ENCODE results near the gene FGA.

Gene FGA

DNA sequence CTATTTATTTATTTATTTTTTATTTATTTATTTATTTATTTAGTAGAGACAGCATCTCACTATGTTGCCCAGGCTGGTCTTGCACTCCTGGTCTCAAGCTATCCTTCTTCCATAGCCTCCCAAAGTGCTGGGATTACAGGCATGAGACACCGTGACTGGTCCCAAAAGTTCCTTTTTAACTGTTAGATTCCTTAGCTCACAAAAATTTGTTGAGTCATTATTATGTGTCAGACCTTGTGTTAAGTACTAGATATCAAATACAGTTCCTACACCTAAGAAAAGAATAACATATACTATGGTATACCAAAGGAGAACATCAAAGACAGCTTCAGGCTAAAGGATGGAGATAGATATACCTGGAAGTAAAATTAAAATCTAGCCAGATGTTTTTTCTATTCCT, 11.6 kb downstream of the FGA start:
- no peak for DNase-seq (ENCODE audit: low read depth)

GRCh38 chr4:154577324-154577723, 13.2 kb downstream of the FGA start:
- no peak for DNase-seq (ENCODE audit: low read depth)

DNA sequence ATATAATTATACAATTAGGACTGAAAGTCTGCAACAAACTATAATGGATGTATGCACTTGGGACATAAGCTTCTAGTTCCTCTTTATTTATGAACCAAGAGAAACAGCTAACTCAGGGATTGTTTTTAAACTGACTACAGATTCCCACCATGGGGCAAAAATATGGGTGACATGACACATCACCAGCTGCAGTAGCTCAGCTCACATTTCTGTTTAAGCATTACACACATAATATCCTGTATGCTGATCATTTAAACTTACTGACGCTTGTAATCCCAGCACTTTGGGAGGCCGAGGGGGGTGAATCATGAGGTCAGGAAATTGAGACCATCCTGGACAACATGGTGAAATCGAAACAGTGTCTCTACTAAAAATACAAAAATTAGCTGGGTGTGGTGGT, 16.2 kb downstream of the FGA start:
- no peak for DNase-seq (ENCODE audit: low read depth)

GRCh38 chr4:154573190-154573870, 17.2 kb downstream of the FGA start:
- no peak for DNase-seq (ENCODE audit: low read depth)

DNA sequence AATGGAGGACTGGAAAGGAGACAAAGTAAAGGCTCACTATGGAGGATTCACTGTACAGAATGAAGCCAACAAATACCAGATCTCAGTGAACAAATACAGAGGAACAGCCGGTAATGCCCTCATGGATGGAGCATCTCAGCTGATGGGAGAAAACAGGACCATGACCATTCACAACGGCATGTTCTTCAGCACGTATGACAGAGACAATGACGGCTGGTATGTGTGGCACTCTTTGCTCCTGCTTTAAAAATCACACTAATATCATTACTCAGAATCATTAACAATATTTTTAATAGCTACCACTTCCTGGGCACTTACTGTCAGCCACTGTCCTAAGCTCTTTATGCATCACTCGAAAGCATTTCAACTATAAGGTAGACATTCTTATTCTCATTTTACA, 21.0 kb downstream of the FGA start:
- no peak for DNase-seq (ENCODE audit: low read depth)

GRCh38 chr4:154569028-154569427, 21.5 kb downstream of the FGA start:
- no peak for DNase-seq (ENCODE audit: low read depth)

GRCh38 chr4:154566639-154567204, 23.8 kb downstream of the FGA start:
- DNase-seq (ENCODE audit: low read depth), result no peak

GRCh38 chr4:154565704-154566103, 24.8 kb downstream of the FGA start:
- no peak for DNase-seq (ENCODE audit: low read depth)

GRCh38 chr4:154564311-154564710, 26.2 kb downstream of the FGA start:
- DNase-seq (ENCODE audit: low read depth), result no peak

DNA sequence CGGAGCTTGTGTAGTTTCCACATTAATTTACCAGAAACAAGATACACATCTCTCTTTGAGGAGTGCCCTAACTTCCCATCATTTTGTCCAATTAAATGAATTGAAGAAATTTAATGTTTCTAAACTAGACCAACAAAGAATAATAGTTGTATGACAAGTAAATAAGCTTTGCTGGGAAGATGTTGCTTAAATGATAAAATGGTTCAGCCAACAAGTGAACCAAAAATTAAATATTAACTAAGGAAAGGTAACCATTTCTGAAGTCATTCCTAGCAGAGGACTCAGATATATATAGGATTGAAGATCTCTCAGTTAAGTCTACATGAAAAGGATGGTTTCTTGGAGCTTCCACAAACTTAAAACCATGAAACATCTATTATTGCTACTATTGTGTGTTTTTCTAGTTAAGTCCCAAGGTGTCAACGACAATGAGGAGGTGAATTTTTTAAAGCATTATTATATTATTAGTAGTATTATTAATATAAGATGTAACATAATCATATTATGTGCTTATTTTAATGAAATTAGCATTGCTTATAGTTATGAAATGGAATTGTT, 27.8 kb downstream of the FGA start, which contains the start of gene FGB:
Gene FGB, plus strand, starts transcription at position 315 of the 558 bp plus-strand sequence. Its CDS starts 8 bp downstream, at position 323.
- no peak for DNase-seq (ENCODE audit: low read depth)

GRCh38 chr4:154560824-154561231, 29.7 kb downstream of the FGA start:
- no peak for DNase-seq (ENCODE audit: low read depth)

DNA sequence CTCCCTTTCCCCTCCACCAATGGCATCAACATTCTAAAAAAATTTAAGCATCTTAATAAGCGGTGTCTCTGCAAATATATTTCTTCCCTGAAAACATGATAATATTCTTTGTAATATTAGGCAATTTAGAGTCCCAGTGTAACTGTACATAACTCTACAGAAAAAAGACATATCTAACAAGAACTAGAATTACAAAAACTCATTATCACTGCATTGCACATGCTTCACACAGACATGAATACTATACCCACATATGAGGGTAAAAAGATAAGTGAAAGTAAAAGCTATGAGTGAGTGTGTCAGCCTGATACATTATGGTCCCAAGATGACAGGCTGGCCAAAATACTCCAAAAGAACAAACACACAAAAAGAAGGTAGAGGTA, 30.1 kb downstream of the FGA start:
- DNase-seq (ENCODE audit: low read depth), result no peak

DNA sequence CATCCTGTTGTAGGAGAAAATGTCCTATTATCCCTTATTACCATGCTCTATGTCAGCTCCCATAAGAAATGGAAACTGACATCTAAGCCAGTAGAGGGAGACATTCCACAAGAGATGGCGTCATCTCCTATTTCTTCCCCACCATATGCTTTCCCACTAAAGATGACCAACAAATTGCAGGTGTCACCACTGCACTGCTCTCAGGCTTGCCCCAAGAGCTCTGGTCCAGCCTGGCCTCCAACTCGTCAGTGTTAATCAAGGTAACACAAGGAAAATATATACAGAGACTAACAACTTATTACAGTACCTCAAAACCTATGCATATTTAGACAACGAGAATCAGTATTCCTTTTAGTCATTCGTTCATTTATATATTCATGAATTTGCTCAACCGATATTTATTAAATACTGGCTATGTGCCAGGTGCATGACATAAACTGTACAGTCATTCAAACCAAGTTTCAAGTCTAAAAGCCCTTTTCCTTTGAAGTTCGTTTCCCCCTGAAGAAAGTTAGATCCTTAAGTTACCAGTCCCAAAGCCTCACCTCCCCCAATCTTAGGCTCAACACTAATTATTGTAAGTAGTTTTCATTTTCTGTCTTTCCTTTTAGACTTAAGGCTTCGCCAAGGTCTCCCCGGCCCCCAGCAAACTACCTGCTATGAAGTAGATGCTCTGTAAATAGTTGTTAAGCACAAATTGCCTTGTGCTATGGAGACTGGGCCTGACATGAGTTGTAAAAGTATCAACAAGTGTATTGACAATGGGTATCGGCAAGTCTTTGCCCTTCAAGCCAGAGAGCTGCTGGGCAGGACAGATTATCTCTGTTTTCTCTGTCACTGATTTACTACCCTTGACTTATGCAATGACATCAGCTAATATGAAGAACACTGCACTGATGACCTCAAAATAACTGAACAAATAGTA, 30.8 kb downstream of the FGA start:
- DNase-seq (ENCODE audit: low read depth), result no peak

GRCh38 chr4:154559141-154559493, 31.4 kb downstream of the FGA start:
- DNase-seq (ENCODE audit: low read depth), result no peak

DNA sequence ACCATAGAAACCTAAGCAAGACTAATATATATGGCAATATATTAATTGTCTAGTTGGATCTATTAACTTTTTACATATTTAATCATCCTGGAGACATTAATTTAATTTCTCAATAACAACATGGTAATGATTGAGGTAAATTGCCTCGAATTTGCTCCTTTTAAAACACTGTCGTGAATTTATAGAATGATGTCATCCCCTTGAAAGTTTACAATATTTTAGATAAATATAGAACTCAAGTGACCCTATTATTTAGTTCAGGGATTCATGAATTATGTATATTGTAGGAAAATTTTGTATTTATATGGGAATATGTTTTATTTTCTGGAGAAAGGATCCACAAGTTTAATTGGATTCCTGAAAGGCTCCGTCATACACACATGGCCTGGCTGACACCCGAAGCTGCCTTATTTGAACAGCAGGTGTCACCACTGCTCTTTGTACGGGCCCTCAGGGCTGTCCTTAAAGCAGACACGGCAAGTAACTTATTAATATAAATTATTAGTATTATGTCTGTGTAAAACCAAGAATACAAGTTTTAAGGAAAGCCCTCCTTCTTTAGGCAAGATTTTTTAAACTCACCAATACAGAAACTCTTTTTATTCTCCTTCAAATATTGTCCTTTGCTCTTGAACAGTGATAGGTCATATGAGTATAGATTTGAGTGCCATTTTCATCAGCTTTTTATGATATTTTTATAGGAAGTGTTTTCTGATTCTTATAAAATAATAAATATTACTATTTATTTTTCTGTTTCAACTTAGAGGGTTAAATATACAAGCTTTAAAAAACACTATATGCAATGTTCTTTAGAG, 38.5 kb downstream of the FGA start:
- peak; percentile 33 for DNase-seq (ENCODE audit: low read depth)

DNA sequence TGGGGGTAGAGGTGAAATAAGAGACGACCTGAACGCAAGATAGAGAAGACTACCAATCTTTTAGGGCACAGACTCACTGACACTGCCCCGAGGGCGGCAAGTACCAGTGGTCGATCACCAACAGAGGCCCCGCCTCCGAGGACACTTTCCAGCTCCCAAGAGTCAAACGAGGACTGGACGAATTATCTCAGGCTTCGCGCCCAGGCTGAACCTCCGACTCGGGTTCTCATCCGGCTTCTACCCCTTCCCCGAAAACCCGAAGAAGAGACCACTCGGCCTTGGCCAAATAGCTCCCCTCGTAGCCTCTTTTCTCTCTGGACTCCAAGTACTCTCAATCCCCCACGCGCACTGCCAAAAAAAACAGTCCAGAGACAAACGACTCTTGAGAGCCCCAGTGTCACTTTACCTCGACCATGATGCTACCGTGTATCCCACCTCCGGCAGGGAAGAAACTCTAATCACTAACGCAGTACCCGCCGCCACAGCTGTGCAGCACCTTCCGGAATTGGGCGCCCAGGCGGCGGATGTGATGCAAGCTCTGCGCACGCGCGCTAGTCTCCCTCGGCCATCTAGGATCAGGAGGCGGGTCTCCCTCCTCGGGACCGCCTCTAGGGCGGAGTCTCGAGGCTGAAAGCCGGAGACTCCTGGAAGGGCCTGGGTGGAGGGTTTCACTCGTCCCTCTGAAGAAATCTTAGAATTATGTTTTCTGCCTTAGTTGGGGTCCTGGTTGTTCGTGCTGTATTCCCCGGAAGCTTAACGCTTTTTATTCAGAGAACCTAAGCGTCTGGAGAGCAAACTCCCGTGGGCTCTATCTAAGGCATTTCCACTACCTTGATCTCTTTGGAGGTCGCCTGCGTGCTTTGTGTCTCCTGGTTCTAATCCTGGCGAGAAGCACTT, 40.4 kb downstream of the FGA start, which contains the start of gene PLRG1:
Gene PLRG1, minus strand, starts transcription at position 507 of the 897 bp plus-strand sequence. Its CDS starts 92 bp downstream, at position 415.
- peak; percentile 92 for DNase-seq (ENCODE audit: low read depth)

- DNase-seq (ENCODE audit: low read depth), result no peak
These were observed 44.9 kb downstream of the FGA start for GRCh38 chr4:154545689-154546088.

DNA sequence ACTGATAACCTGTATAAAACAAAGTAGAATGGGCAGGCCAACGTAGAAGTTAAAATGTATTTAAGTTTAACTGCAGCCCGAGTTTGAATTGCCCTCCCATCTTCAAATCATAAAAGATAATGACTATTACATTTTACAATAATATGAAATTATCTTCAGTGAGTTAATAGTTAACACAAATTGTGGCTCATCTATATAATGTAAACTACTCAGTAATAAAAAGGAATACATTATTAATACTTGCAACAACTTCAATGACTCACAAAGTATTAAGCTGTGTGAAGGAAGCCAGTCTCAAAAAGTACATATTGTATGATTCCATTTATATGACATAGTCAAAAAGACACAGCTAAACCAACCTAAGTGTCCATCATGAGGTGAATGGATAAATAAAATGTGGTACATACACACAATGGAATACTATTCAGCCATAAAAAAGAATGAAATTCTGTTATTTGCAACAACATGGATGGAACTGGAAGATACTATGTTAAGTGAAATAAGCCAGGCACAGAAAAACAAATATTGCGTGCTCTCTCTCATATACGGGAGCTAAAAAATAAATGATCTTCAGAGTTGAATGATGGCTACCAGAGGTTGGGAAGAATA, 48.2 kb downstream of the FGA start:
- no peak for DNase-seq (ENCODE audit: low read depth)

Measured in stimulated activated CD8-positive, alpha-beta memory T cell treated with anti-CD3 and anti-CD28 coated beads, Interleukin-12 subunit alpha, Interleukin-12 subunit beta, amount 100 ng/mL, for 4 hours (primary cell).